Epidermal melanocyte (primary cell): ENCODE data around the gene RSBN1L.
"Not testable (repeated sequence)": the region's sequence is repeated elsewhere in the genome, so short reads cannot be mapped to it uniquely, and the experiment has no call there.

Source experiments
- DNase-seq: peaks from one replicate; pipeline ENCODE4 v3.0.0; 2011; ENCODE audit warnings: low spot score; ENCODE audit not compliant: insufficient read length

Gene RSBN1L

GRCh38 chr7:77696057-77696642, at the start of gene RSBN1L:
TSS of gene RSBN1L (plus strand) at chr7:77696459. CDS start at chr7:77696470, 11 bp downstream.
- peak; percentile 70 for DNase-seq

- no peak for DNase-seq
These were observed 47.4 kb upstream of the RSBN1L start for GRCh38 chr7:77648742-77649338.

GRCh38 chr7:77649716-77650349, 46.4 kb upstream of the RSBN1L start:
- no peak for DNase-seq

- DNase-seq: peak; percentile 24
These were observed 44.6 kb upstream of the RSBN1L start for GRCh38 chr7:77651575-77652162.

GRCh38 chr7:77652826-77653225, 43.4 kb upstream of the RSBN1L start:
- not testable (repeated sequence) for DNase-seq

DNA sequence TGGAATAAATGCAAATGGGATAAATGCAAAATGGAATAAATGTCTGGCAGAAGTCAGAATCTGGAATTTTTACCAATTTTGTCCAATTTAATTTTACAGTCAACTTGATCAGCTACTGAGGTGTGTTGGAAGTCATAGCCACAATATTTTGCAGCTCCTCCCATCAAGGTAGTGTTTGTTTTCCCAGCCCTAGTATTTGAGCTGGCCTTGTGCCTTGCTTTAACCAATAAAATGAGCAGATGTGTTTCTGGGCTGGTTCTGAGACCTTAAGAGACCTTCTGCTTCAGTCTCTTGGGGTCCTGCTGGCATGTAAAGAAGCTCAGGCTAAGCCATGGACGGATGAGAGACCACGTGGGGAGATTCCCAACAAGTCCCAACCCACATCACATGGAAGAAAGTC, 42.7 kb upstream of the RSBN1L start:
- no peak for DNase-seq

DNA sequence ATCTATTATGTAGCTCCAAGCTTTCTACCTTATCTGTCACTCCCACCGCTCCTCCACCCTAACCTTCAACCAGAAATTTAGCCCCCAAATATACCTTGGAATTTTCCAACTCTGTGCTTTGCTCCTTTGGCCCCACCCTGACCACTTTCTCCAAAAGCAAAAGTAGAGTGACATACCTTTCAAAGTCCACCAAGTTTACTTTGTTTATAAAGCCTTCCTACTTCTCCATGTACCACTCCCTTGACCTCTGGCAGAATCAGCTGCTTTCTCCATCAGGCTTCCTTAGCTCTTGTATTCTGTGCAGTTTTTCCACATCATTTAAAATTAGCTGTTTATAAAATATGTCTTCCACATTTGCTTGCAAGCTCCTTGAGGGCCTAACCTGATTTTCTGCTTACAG, 40.9 kb upstream of the RSBN1L start:
- no peak for DNase-seq

- no peak for DNase-seq
These were observed 40.3 kb upstream of the RSBN1L start for GRCh38 chr7:77655836-77656455.

DNA sequence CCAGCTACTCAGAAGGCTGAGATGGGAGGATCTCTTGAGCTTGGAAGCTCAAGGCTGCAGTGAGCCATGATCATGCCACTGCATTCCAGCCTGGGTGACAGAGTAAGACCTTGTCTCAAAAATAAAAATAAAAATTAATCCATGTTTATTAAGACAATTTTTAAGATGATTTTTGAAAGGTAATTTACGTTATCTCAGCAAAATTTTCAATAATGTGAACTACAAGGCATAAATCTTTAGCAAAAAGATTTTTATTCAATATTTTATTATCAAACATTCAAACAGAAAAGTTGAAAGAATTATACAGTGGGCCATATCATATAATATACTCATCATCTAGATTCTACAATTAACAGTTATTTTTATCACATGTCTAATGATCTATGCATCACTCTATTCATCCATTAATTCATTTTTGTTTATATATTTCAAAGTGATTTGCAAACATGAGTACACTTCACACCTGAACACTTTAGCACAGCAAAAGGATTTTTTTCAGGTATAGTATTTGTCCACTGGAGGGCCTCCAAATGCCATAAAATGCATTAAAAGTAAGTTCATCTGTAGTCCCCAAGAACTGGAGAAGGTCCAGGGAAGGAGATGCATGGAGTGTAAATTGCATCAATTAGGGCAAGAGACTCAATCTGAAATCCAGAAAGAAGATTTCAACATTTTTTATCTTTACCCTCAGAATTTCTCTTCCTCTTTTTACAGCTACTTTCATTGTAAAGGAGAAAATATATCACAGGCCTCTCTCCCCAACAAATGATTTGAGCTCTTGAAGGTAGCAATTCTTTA, 38.6 kb upstream of the RSBN1L start:
- no peak for DNase-seq

GRCh38 chr7:77658928-77659327, 37.3 kb upstream of the RSBN1L start:
- no peak for DNase-seq

- no peak for DNase-seq
These were observed 34.4 kb upstream of the RSBN1L start for GRCh38 chr7:77661816-77662215.

GRCh38 chr7:77662869-77663268, 33.4 kb upstream of the RSBN1L start:
- DNase-seq: no peak

GRCh38 chr7:77664715-77665114, 31.5 kb upstream of the RSBN1L start:
- no peak for DNase-seq

GRCh38 chr7:77665161-77665560, 31.1 kb upstream of the RSBN1L start:
- DNase-seq: no peak

DNA sequence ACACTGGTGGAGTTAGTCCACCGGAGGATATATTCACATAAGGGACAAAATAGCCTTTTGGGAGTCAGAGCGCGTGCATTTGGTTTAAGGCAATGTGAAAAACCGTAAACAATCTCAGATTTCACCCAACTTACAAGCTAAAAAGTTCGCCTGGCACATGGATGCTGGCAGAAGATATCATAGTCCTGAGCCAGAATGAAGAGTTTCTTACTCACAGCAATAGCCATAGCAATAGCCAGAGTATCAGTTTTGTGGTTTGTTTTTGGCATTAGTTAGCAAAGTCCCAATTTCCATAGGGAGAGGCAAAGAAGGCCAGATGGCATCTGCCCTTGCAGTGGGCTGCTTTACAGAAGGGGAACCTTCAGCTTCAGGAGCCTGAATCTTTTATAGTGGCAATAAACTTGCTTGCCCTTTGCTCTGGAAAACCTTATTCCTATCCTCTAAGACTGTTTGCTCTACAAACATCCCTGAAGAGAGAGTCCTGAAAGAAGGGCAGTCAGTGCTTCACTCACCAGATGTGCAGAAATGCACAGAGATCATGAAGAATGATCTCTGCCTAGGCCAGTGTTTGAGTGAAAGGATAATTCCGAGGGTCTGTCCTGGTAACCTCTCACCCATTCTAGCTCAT, 28.7 kb upstream of the RSBN1L start:
- DNase-seq: no peak

DNA sequence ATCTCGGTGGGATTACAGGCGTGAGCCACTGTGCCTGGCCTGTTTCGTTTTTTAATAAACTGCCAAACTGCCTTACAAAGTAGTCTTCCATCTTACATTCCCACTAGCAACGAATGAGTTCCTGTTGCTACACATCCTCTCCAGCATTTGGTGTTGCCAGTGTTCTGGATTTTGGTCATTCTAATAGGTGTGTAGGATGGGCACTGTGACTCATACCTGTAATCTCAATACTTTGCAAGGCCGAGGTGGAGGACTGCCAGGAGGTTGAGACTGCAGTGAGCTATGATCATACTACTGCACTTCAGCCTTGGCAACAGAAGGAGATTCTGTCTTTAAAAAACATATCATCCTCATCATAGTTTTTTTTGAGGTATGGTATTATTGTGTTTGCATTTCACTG, 21.4 kb upstream of the RSBN1L start:
- DNase-seq: no peak

DNA sequence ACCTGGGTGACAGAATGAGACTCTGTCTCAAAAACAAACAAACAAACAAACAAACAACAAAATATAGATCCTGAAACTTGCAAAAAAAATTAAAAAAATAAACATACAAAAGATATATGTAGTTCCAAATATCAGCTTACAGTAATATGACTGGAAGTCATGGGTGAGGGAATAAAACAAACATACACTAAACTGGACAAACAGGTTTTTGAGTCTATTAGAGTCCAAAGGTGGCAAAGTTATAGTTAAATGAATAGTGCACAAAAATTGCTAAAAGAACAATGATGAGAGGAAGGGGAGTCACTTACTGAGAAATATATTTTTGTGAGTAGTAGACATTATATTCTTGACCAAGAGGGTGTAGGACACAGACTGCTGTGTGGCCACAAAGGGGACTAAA, 16.7 kb upstream of the RSBN1L start:
- DNase-seq: no peak

DNA sequence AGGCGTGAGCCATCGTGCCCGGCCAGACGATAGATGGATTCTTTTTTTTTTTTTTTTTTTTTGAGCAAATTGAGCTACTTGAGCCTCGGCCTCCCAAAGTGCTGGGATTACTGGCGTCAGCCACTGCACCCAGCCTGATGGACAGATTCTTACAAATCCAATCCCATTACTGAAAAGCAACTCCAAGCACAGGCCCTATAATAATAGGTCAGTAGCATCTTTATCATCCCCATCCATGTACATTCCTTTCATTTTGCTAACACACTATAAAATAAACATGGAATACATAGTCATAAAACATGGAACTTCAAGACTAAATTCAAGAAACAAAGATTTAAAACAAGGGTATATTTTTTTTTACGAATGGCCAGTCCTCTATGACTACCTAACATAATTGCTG, 16.0 kb upstream of the RSBN1L start:
- DNase-seq: no peak

DNA sequence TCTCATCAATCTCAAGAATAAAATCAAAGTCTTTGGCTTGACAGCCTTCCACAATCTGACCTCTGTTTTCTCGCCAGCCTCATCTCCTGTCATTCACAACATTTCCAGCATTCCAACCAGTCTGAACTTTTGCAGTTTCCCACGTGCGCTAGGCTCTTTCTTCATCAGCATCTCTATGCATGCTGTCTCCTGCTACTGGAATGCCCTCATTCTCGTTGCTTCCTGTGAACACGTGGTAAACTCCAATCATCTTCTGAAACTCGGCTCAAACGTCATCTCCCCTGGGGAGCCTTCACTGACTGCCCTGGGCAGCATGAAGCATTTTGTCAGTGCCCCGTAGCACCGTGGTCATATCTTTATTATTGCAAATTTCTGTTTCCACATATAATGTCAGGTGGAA, 12.2 kb upstream of the RSBN1L start:
- DNase-seq: no peak

GRCh38 chr7:77685233-77685632, 11.0 kb upstream of the RSBN1L start:
- DNase-seq: no peak
